Activated CD8-positive, alpha-beta T cell treated with anti-CD3 and anti-CD28 coated beads, Interleukin-2, amount 10 ng/mL, durations not matched to agents 7 days and 5 days (primary cell): Measurements from ENCODE around the gene VSX1. TPM values are rescaled to one million over a fixed set of nuclear protein-coding genes. Genes with fewer than 3 reads are reported as not detected.

Experiments
- ATAC-seq: fragments of 150-1000 bp; cut with Tn5 transposase; one replicate; pipeline ENCODE4 v1.10.0; 2021; ENCODE audit warnings: moderate library complexity
- CTCF ChIA-PET: fragments of 350-600 bp; sonication (Branson Sonifier 250); formaldehyde crosslinking; loops from one replicate; lab custom pipeline; 2021; ENCODE audit warnings: antibody characterized with exemption; lab: Charles Lee
- POLR2A ChIA-PET: fragments of 350-600 bp; sonication (Branson Sonifier 250); formaldehyde crosslinking; loops from one replicate; lab custom pipeline; 2021; ENCODE audit warnings: antibody characterized with exemption; lab: Charles Lee
- DNase-seq: peaks from one replicate; pipeline ENCODE4 v3.0.0-alpha.2; 2020
- H3K27ac Mint-ChIP-seq: one replicate; pipeline ENCODE4 v1.8.0; 2021; ENCODE audit warnings: mild to moderate bottlenecking, mixed read lengths
- H3K27me3 Mint-ChIP-seq: one replicate; pipeline ENCODE4 v1.8.0; 2021; ENCODE audit warnings: low read depth, mixed read lengths
- H3K36me3 Mint-ChIP-seq: one replicate; pipeline ENCODE4 v1.8.0; 2021; ENCODE audit warnings: low read depth, mixed read lengths
- H3K4me1 Mint-ChIP-seq: one replicate; pipeline ENCODE4 v1.8.0; 2021; ENCODE audit warnings: low read depth, mixed read lengths
- H3K4me3 Mint-ChIP-seq: one replicate; pipeline ENCODE4 v1.8.0; 2021; ENCODE audit warnings: mild to moderate bottlenecking, mixed read lengths
- H3K9me3 Mint-ChIP-seq: one replicate; pipeline ENCODE4 v1.8.0; 2022; ENCODE audit warnings: mixed read lengths; ENCODE audit not compliant: insufficient read depth
- total RNA-seq, 2 experiments: library from RNA; stranded (reverse); gene quantifications; one replicate each; pipeline ENCODE4 v1.2.3, GENCODE V29; 2021

VSX1 gene
- total RNA-seq, 2 experiments from 2014 or later: not detected

DNA sequence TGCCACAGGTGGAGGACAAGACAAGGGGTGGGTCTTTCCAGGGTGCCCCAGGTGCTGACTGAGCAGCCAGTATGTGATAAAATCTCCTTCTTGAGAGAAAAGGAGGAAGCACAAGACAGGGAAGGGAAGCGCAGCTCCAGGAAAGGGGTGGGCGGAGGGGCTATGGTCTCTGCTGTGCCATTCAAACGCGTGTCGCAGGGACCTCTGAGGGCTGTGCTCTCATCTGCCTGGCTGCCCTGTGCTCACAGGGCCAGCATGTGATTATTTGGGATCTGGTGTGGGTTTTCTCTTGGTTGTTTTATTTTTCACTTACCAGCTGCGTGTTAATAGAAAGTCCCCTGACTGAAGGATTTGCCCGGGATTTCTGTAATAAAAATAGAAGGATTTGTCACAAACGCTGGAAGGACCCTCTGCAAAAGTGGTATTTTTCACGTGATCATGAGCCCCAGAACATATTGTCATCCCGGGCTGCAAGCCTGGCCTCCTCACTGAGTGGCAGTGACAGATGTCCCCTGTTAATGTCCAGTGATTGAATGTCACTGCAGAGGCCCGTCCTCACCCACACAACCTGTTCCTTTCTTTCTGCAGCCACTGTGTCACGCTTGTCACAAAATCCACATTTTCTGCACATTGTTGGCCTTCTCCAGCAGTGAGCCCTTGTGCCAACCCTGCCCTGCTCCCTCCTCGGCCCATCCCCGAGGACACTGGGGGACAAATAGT lies 35.0 kb upstream of the VSX1 start:
- Mint-ChIP-seq H3K27me3 (peaks cover 9% of the 10 kb centered on the region), H3K9me3 (no peaks in the 10 kb centered on the region), H3K27ac (no peak overlapping the region), H3K36me3 (no peaks in the 10 kb centered on the region), H3K4me3 (no peak overlapping the region), H3K4me1 (no peaks in the 10 kb centered on the region)
- DNase-seq (no peak), ATAC-seq (no peak)
- ChIA-PET CTCF (no interaction called here), POLR2A (no interaction called here)

DNA sequence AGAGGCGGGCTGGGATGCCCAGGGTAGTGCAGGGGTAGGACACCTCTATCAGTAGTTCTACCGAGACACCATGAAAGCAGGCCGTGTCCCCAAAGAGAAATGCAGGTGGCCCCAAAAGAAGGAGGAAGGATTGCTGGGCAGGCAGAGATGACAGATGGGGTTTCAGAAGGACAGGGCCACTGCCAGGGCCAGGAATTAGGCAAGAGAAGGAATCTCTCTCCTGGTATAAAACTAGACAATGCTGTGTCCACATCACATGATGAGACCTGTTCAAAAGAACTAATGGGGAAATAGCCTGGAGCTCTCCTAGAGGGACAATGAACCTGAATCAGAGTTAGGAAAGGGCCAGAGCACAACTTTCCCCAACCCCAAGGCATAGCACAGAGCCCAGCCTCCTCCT lies 21.6 kb upstream of the VSX1 start:
- Mint-ChIP-seq H3K27ac (no peak overlapping the region), H3K4me3 (no peak overlapping the region), H3K36me3 (no peaks in the 10 kb centered on the region), H3K27me3 (peaks cover 17% of the 10 kb centered on the region), H3K9me3 (no peaks in the 10 kb centered on the region), H3K4me1 (peaks cover 5% of the 10 kb centered on the region)
- CTCF ChIA-PET: no interaction called here
- POLR2A ChIA-PET: no interaction called here
- ATAC-seq (no peak), DNase-seq (no peak)

- ChIA-PET POLR2A (interaction anchor here (1.0 kb wide), 1 partner anchor 11 kb away, joined by 4 read pairs; no protein-coding TSS in a partner anchor), CTCF (no interaction called here)
- no peak for ATAC-seq
- Mint-ChIP-seq H3K9me3 (no peaks in the 10 kb centered on the region), H3K36me3 (no peaks in the 10 kb centered on the region), H3K4me1 (peaks cover 5% of the 10 kb centered on the region), H3K27me3 (peaks cover 6% of the 10 kb centered on the region), H3K4me3 (no peak overlapping the region), H3K27ac (no peak overlapping the region)
- DNase-seq: no peak
Observed at GRCh38 chr20:25100914-25101313, 19.0 kb upstream of the VSX1 start.

DNA sequence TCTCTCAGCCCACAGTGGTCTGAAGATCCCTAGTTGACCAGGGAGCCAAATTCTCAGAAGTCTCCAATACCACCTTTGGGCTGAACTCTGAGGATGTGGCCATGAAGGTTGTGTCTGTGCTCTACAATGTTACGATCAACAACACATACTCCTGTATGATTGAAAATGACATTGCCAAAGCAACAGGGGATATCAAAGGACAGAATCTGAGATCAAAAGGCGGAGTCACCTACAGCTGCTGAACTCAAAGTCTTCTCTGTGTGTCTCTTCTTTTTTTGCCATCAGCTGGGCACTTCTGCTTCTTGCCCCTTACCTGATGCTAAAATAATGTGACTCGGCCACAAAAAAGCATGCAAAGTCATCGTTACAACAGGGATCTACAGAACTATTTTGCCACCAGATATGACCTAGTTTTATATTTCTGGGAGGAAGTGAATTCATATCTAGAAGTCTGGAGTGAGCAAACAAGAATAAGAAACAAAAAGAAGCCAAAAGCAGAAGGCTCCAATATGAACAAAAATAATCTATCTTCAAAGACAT lies 17.7 kb upstream of the VSX1 start:
- POLR2A ChIA-PET: interaction anchor here (0.9 kb wide), 1 partner anchor 10 kb away, joined by 3 read pairs; no protein-coding TSS in a partner anchor

DNA sequence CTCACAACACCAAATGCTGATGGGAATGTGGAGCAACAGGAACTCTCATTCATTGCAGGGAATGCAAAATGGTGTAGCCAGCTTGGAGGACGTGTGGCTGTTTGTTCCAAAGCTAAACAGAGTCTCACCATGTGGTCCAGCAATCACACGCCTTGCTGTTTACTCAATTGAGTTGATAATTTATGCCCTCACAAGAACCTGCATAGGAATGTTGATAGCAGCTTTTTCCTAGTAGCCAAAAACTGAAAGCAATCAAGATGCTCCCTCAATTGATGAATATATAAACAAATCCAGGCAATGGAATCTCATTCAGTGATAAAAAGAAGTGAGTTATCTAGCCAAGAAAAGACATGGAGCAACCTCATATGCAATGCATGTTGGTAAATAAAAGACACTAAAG lies 15.6 kb upstream of the VSX1 start:
- no peak overlapping the region for H3K4me3 Mint-ChIP-seq
- POLR2A ChIA-PET: no interaction called here
- CTCF ChIA-PET: no interaction called here
- peaks cover 5% of the 10 kb centered on the region for H3K4me1 Mint-ChIP-seq
- ATAC-seq (no peak), DNase-seq (no peak)
- H3K36me3 Mint-ChIP-seq: no peaks in the 10 kb centered on the region
- peaks cover 14% of the 10 kb centered on the region for H3K27me3 Mint-ChIP-seq
- H3K27ac Mint-ChIP-seq: no peak overlapping the region
- no peaks in the 10 kb centered on the region for H3K9me3 Mint-ChIP-seq

More for the DNA sequence above, 17.7 kb upstream of the VSX1 start:
- DNase-seq (no peak), ATAC-seq (no peak)
- Mint-ChIP-seq H3K4me3 (no peak overlapping the region), H3K36me3 (no peaks in the 10 kb centered on the region), H3K9me3 (no peaks in the 10 kb centered on the region), H3K4me1 (peaks cover 5% of the 10 kb centered on the region), H3K27ac (no peak overlapping the region), H3K27me3 (peaks cover 12% of the 10 kb centered on the region)
- CTCF ChIA-PET: no interaction called here

GRCh38 chr20:25090492-25091429 lies 8.8 kb upstream of the VSX1 start:
- peaks cover 26% of the 10 kb centered on the region for H3K4me1 Mint-ChIP-seq
- CTCF ChIA-PET: interaction anchor here (0.8 to 2.1 kb wide), 8 partner anchors 13 to 308 kb away, joined by 3 to 8 read pairs (median 5); partner anchors contain the start of gene PYGB
- peak overlapping the region; percentile 78 for H3K27ac Mint-ChIP-seq
- no peaks in the 10 kb centered on the region for H3K36me3 Mint-ChIP-seq
- no peaks in the 10 kb centered on the region for H3K9me3 Mint-ChIP-seq
- H3K27me3 Mint-ChIP-seq: peaks cover 16% of the 10 kb centered on the region
- DNase-seq (peak; percentile 85), ATAC-seq (peak; percentile 98)
- POLR2A ChIA-PET: interaction anchor here (0.6 to 1.6 kb wide), 7 partner anchors 8 to 157 kb away, joined by 3 to 4 read pairs (median 3); partner anchors contain the start of genes ACSS1 and PYGB
- no peak overlapping the region for H3K4me3 Mint-ChIP-seq

GRCh38 chr20:25089662-25090061 lies 7.7 kb upstream of the VSX1 start:
- no peak overlapping the region for H3K27ac Mint-ChIP-seq
- peaks cover 18% of the 10 kb centered on the region for H3K27me3 Mint-ChIP-seq
- H3K9me3 Mint-ChIP-seq: no peaks in the 10 kb centered on the region
- ChIA-PET POLR2A (interaction anchor here (0.8 to 1.6 kb wide), 2 partner anchors 10 to 15 kb away, joined by 3 read pairs; no protein-coding TSS in a partner anchor), CTCF (interaction anchor here (0.7 to 2.1 kb wide), 5 partner anchors 12 to 158 kb away, joined by 3 to 8 read pairs (median 5); partner anchors contain the start of gene PYGB)
- H3K4me1 Mint-ChIP-seq: peaks cover 26% of the 10 kb centered on the region
- DNase-seq: no peak
- no peaks in the 10 kb centered on the region for H3K36me3 Mint-ChIP-seq
- no peak overlapping the region for H3K4me3 Mint-ChIP-seq
- no peak for ATAC-seq

DNA sequence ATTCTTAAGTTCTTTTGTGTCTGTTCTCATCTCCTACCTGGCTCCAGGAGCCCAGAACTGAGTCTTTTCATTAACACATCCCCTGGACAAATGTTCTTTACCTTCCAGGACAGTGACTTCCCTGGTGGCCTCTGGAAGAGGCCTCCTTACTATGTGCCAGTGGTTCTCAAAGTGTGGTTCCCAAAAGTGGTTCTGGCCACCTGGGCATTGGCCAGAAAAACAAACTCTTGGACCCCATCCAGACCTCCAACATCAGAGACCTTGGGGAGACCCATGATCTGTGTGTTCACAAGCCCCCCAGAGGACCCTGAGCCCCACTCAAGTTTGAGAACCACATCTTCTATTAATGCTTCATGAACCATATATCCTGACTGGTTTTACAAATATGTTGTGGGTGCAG lies 7.2 kb upstream of the VSX1 start:
- Mint-ChIP-seq H3K9me3 (no peaks in the 10 kb centered on the region), H3K4me1 (peaks cover 29% of the 10 kb centered on the region), H3K27me3 (peaks cover 24% of the 10 kb centered on the region), H3K27ac (no peak overlapping the region), H3K4me3 (no peak overlapping the region), H3K36me3 (no peaks in the 10 kb centered on the region)
- CTCF ChIA-PET: interaction anchor here (0.7 to 2.1 kb wide), 2 partner anchors 11 to 89 kb away, joined by 3 to 8 read pairs; no protein-coding TSS in a partner anchor
- no peak for DNase-seq
- ATAC-seq: no peak
- POLR2A ChIA-PET: interaction anchor here (0.8 to 1.6 kb wide), 2 partner anchors 10 to 14 kb away, joined by 3 read pairs; no protein-coding TSS in a partner anchor

- no peak overlapping the region for H3K4me3 Mint-ChIP-seq
- no peak overlapping the region for H3K27ac Mint-ChIP-seq
- ATAC-seq (no peak), DNase-seq (no peak)
- ChIA-PET CTCF (no interaction called here), POLR2A (no interaction called here)
- H3K9me3 Mint-ChIP-seq: no peaks in the 10 kb centered on the region
- H3K4me1 Mint-ChIP-seq: peaks cover 29% of the 10 kb centered on the region
- peaks cover 30% of the 10 kb centered on the region for H3K27me3 Mint-ChIP-seq
- no peaks in the 10 kb centered on the region for H3K36me3 Mint-ChIP-seq
Observed at GRCh38 chr20:25088267-25088666, 6.3 kb upstream of the VSX1 start.

DNA sequence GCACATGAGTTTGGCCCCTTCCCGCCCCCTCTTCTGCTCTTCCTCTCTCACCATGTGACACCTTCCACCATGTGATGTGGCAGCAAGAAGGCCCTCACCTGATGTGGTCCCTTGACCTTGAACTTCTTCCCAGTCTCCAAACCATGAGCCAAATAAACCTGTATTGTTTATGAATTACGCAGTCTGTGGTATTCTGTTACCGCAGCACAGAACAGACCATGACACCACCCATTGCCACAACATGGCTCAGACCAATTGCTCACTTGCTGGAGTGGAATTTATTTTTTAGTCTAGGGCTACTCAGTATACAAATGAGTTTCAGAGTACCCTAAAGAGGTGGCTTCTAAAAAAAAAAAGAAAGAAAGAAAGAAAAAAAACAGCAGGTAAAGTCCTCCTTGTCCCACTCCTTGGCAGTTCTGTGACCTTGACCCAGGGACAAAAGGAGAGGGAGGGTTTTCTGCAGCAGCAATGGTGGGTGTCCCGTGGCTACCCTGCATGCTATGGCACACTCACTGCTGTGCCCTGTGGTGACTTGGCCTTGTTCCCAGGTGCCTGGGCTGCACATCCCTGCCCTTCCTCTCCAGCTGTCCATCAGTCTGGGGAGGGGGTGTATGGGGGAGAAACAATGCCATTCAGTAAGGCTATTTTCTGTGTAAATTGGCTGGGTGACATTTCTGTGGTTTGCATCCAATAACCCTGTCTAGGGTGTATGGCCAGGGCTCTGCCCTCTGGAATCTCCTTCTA lies 5.4 kb upstream of the VSX1 start:
- peaks cover 38% of the 10 kb centered on the region for H3K27me3 Mint-ChIP-seq
- DNase-seq: no peak
- CTCF ChIA-PET: no interaction called here
- no peaks in the 10 kb centered on the region for H3K9me3 Mint-ChIP-seq
- POLR2A ChIA-PET: no interaction called here
- no peak for ATAC-seq
- H3K4me3 Mint-ChIP-seq: no peak overlapping the region
- peaks cover 29% of the 10 kb centered on the region for H3K4me1 Mint-ChIP-seq
- no peaks in the 10 kb centered on the region for H3K36me3 Mint-ChIP-seq
- H3K27ac Mint-ChIP-seq: no peak overlapping the region
